GM06990 (cell line): ENCODE measurements around the gene CACNA2D3.

Source experiments
- DNase-seq: peaks from one replicate; pipeline ENCODE4 v3.0.0-alpha.2; 2011; ENCODE audit not compliant: insufficient read length; ENCODE audit errors: extremely low read depth
- H3K27me3 ChIP-seq: replicated peaks from 2 replicates; pipeline ENCODE4 v1.6.0; 2011; ENCODE audit warnings: low read length; ENCODE audit not compliant: control insufficient read depth, insufficient read depth
- H3K36me3 ChIP-seq: 2 replicates; pipeline ENCODE4 v1.5.1; 2011; ENCODE audit warnings: low read length; ENCODE audit not compliant: control insufficient read depth, insufficient read depth
- H3K4me3 ChIP-seq: replicated peaks from 2 replicates; pipeline ENCODE4 v1.5.1; 2011; ENCODE audit warnings: low read depth, mild to moderate bottlenecking, control low read depth, low read length
- TF ChIP-seq, protein P1 (sequence below): IDR thresholded peaks from 2 replicates; pipeline ENCODE4 v1.5.1; 2011; ENCODE audit warnings: low read length, control low read depth, mild to moderate bottlenecking, inconsistent platforms; ENCODE audit not compliant: insufficient read depth, poor library complexity, severe bottlenecking

CACNA2D3 gene

DNA sequence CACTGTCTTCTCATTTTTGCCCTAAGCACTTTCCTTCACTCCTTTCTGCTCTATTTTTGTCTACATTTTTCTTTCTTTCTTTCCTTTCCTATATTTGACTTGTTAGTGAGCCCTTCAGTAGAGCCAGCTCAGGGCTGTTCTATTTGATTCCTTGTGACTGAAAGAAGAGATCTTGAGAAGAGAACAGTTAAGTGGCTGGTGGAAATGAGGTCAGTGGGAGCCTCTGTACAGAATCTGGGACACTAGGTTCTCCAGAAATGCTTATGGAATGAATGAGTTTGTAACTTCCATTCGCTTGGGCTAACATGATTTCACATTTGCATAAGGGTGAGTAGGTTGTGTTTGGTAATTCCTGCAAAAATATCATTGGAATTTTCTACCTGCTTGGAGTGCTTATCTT is 45.6 kb downstream of the CACNA2D3 start:
- no peaks in the 10 kb centered on the region for H3K36me3 ChIP-seq
- H3K4me3 ChIP-seq, result no peak overlapping the region
- no peak for DNase-seq
- H3K27me3 ChIP-seq, result no peaks in the 10 kb centered on the region
- TF ChIP-seq, protein P1, sequence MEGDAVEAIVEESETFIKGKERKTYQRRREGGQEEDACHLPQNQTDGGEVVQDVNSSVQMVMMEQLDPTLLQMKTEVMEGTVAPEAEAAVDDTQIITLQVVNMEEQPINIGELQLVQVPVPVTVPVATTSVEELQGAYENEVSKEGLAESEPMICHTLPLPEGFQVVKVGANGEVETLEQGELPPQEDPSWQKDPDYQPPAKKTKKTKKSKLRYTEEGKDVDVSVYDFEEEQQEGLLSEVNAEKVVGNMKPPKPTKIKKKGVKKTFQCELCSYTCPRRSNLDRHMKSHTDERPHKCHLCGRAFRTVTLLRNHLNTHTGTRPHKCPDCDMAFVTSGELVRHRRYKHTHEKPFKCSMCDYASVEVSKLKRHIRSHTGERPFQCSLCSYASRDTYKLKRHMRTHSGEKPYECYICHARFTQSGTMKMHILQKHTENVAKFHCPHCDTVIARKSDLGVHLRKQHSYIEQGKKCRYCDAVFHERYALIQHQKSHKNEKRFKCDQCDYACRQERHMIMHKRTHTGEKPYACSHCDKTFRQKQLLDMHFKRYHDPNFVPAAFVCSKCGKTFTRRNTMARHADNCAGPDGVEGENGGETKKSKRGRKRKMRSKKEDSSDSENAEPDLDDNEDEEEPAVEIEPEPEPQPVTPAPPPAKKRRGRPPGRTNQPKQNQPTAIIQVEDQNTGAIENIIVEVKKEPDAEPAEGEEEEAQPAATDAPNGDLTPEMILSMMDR, result no peak

DNA sequence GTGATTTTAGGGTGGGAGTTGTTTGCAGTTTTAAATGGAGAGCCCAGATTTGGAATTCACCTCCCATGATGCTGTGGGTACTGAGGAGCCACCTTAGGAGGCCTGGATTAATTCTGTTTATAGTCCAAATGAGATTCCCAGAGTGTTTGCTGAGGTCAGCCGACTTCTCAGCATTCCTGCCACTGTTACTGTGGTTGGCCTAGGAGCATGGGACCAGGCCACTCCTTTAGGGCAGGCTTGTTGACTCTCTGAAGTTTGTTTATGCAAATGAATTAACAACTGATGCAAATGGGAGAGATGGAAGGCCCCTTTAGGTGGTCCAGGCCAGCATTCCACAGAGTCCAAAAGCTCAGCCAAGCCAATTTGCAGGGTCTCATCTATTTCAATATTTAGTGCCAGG is 46.1 kb downstream of the CACNA2D3 start:
- no peaks in the 10 kb centered on the region for H3K36me3 ChIP-seq
- no peaks in the 10 kb centered on the region for H3K27me3 ChIP-seq
- H3K4me3 ChIP-seq, result no peak overlapping the region
- TF ChIP-seq, protein P1, result no peak
- no peak for DNase-seq

DNA sequence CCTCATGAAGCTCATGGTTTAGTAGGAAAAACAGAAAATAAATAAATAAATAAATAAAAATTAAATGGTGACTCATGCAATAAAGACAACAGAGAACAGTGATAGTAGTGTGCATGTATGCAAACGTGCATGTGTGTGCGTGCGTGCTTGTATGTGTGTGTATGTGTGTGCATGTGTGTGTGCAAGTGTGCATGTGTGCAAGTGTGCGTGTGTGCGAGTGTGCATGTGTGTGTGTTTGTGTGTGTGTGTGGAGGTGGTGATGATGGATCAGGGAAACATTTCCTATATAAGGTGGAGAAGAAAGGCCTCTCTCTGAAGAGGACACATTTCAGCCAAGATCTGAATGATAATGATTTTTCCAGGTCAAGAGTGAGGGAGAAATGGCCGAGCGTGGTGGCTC is 47.2 kb downstream of the CACNA2D3 start:
- TF ChIP-seq, protein P1, result no peak
- no peak overlapping the region for H3K4me3 ChIP-seq
- H3K27me3 ChIP-seq, result no peaks in the 10 kb centered on the region
- H3K36me3 ChIP-seq, result no peaks in the 10 kb centered on the region
- no peak for DNase-seq

DNA sequence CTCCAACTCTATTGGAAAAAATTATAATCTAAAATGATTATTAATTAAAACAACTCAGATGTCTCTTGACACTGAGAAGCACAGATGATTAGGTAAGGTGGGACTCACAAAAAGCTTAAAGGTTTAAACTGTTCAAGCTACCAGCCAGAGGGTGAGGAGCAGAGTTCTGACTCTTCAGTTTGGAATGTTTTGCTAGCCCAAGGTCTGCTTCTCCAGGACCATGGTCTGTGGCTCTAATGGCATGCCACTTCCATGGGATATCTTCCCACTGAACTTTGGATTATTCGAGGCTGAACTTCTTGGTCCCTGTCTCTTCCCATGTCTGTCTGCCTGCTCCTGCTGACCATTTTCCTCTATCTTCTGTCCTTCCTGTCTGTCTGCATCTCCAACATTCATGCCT is 49.2 kb downstream of the CACNA2D3 start:
- Histone ChIP-seq H3K36me3 (no peaks in the 10 kb centered on the region), H3K27me3 (no peaks in the 10 kb centered on the region), H3K4me3 (no peak overlapping the region)
- DNase-seq, result no peak
- TF ChIP-seq, protein P1, result no peak

DNA sequence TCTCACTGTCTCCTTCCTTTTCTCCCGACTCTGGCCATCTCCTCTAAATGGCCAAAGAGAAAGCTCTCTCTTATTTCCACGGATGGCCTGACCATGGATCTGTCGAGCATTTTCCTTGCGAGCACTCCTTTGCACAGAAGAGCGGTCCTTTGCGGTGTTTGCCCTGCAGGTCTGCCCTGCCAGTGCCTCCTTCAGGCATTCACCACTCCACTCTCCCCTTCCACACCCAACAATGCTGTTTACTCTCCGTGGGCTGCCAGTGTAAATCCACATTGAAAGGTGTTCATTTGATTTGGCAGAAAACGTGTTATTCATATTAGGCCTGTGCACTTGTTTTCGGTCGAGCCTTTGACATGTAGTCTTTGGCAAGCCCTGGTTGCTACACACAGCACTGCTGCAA is 49.6 kb downstream of the CACNA2D3 start:
- H3K27me3 ChIP-seq, result no peaks in the 10 kb centered on the region
- H3K4me3 ChIP-seq, result no peak overlapping the region
- TF ChIP-seq, protein P1, result no peak
- no peaks in the 10 kb centered on the region for H3K36me3 ChIP-seq
- no peak for DNase-seq

DNA sequence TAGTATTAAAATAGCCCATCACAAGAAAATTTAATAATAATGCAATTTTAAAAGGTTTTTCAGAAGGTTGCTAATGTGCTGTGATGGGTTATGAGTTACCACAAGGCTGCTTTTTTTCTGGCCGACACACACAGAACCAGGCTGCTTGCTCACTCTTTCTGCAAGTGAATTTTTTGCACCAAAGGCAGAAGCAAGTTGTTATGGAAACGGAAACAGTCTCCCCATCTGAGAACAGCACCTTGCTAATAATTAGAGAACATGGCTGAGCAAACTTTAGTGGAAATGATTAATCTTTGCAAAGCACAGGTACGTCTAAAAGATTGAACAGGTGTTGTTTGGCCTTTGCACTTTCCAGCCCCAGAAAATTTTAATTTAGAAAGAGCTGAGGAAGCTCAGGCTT is 51.0 kb downstream of the CACNA2D3 start:
- H3K4me3 ChIP-seq, result no peak overlapping the region
- no peak for DNase-seq
- H3K27me3 ChIP-seq, result no peaks in the 10 kb centered on the region; the same call in 1 of the 2 replicates
- TF ChIP-seq, protein P1, result no peak
- H3K36me3 ChIP-seq, result no peaks in the 10 kb centered on the region
